Measurements from ENCODE around the gene ITSN1. TPM values are rescaled to one million over a fixed set of nuclear protein-coding genes. Genes with fewer than 3 reads are reported as not detected.

Gene ITSN1
- total and polyA plus RNA-seq, 2 donors from 2014 or later: 8.1 to 42.5 TPM

DNA sequence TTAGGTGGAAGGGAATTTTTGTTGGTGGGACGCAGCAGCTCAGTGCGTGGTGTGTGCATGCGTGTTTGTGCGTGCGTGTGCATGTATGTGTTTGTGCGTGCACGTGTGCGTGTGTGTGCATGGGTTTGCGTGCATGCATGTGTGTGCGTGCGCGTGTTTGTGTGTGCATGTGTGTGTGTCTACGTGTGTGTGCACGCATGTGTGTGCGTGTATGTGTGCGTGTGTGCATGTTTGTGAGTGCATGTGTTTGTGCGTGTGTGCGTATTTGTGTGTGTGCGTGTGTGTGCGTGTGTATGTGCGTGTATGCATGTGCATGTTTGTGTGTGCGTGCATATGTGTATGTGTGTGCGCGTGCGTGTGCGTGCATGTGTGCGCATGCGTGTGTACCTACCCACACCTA lies 253.1 kb downstream of the ITSN1 start:
- Histone ChIP-seq H3K4me3 (ENCODE audit: low read length in 3 of 3) (peak overlapping the region in 1 of 3 donors; percentile 19), H3K27me3 (ENCODE audit: control insufficient read depth, insufficient read depth, low read length) (no peaks in the 10 kb centered on the region), H3K36me3 (ENCODE audit: control insufficient read depth in 2 of 3, insufficient read depth in 3 of 3, low read length in 3 of 3) (peaks cover 0 to 3% (median 0%) of the 10 kb centered on the region in 3 donors), H3K9ac (ENCODE audit: low read length in 3 of 3) (peak overlapping the region in 1 of 3 donors; percentile 23), H3K27ac (ENCODE audit: low read depth in 2 of 2, low read length in 2 of 2) (no peak overlapping the region), H3K4me1 (ENCODE audit: control insufficient read depth in 2 of 3, insufficient read depth in 2 of 3, low read depth in 1 of 3, low read length in 3 of 3) (peaks cover 0 to 4% (median 2%) of the 10 kb centered on the region in 3 donors), H3K9me3 (ENCODE audit: control insufficient read depth in 2 of 3, insufficient read depth in 1 of 3, low read length in 3 of 3) (no peaks in the 10 kb centered on the region)
- DNase-seq: no peak
- FAIRE-seq: no peak
- intact Hi-C loops (cut with DNase I): no loop called here
- TF ChIP-seq, protein P1, sequence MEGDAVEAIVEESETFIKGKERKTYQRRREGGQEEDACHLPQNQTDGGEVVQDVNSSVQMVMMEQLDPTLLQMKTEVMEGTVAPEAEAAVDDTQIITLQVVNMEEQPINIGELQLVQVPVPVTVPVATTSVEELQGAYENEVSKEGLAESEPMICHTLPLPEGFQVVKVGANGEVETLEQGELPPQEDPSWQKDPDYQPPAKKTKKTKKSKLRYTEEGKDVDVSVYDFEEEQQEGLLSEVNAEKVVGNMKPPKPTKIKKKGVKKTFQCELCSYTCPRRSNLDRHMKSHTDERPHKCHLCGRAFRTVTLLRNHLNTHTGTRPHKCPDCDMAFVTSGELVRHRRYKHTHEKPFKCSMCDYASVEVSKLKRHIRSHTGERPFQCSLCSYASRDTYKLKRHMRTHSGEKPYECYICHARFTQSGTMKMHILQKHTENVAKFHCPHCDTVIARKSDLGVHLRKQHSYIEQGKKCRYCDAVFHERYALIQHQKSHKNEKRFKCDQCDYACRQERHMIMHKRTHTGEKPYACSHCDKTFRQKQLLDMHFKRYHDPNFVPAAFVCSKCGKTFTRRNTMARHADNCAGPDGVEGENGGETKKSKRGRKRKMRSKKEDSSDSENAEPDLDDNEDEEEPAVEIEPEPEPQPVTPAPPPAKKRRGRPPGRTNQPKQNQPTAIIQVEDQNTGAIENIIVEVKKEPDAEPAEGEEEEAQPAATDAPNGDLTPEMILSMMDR (IDR thresholded peaks at IDR 0.05; ENCODE audit: borderline replicate concordance, extremely low read depth, insufficient read depth): no peak

DNA sequence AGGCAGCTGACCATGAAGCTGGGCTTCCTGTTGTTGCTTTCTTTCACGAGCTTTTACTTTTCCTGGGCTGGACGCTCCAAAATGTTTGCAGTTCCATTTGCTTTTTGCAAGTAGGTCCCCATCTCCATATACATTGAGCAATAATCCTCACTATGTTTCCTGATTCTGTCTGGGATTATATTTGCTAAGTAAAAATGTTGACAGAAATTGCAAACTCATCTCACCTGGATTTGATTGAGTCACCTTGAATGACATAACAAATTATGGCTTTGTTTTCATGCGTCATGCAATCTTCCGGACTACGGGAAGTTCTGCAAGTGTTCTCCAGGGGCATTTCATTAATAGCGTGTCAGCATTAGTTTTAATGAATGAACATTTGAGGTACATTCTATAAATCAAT lies 254.4 kb downstream of the ITSN1 start:
- TF ChIP-seq, protein P1 (IDR thresholded peaks at IDR 0.05; ENCODE audit: borderline replicate concordance, extremely low read depth, insufficient read depth): no peak
- FAIRE-seq (no peak), DNase-seq (no peak)
- intact Hi-C loops (cut with DNase I): no loop called here
- Histone ChIP-seq H3K9ac (ENCODE audit: low read length in 3 of 3) (no peak overlapping the region), H3K27me3 (ENCODE audit: control insufficient read depth, insufficient read depth, low read length) (no peaks in the 10 kb centered on the region), H3K27ac (ENCODE audit: low read depth in 2 of 2, low read length in 2 of 2) (no peak overlapping the region), H3K4me1 (ENCODE audit: control insufficient read depth in 2 of 3, insufficient read depth in 2 of 3, low read depth in 1 of 3, low read length in 3 of 3) (peaks cover 0 to 4% (median 2%) of the 10 kb centered on the region in 3 donors), H3K36me3 (ENCODE audit: control insufficient read depth in 2 of 3, insufficient read depth in 3 of 3, low read length in 3 of 3) (peaks cover 0 to 8% (median 2%) of the 10 kb centered on the region in 3 donors), H3K4me3 (ENCODE audit: low read length in 3 of 3) (no peak overlapping the region), H3K9me3 (ENCODE audit: control insufficient read depth in 2 of 3, insufficient read depth in 1 of 3, low read length in 3 of 3) (no peaks in the 10 kb centered on the region)

DNA sequence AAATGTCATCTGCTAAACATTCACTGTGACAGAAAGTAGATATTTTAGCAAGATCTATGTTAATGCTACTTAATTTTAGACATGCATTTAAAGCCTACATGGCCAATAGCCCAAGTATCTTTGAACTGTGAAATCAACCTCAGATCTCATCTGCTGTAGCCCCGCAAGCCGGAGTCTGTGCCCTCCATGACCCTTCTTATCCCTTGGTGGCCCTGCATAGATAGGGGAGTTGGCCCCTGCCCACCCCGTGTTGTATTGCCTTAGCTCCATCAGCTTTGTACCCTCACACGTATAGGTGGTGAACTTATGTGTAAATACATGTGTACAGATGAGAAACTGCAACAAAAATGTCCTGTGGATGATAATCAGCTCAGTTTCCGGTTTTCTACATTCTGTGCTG lies 254.8 kb downstream of the ITSN1 start:
- DNase-seq (no peak), FAIRE-seq (no peak)
- Histone ChIP-seq H3K27me3 (ENCODE audit: control insufficient read depth, insufficient read depth, low read length) (no peaks in the 10 kb centered on the region), H3K36me3 (ENCODE audit: control insufficient read depth in 2 of 3, insufficient read depth in 3 of 3, low read length in 3 of 3) (peaks cover 0 to 9% (median 2%) of the 10 kb centered on the region in 3 donors), H3K4me1 (ENCODE audit: control insufficient read depth in 2 of 3, insufficient read depth in 2 of 3, low read depth in 1 of 3, low read length in 3 of 3) (peaks cover 0 to 4% (median 2%) of the 10 kb centered on the region in 3 donors), H3K9ac (ENCODE audit: low read length in 3 of 3) (no peak overlapping the region), H3K27ac (ENCODE audit: low read depth in 2 of 2, low read length in 2 of 2) (no peak overlapping the region), H3K9me3 (ENCODE audit: control insufficient read depth in 2 of 3, insufficient read depth in 1 of 3, low read length in 3 of 3) (no peaks in the 10 kb centered on the region), H3K4me3 (ENCODE audit: low read length in 3 of 3) (no peak overlapping the region)
- intact Hi-C loops (cut with DNase I): no loop called here
- TF ChIP-seq, protein P1 (IDR thresholded peaks at IDR 0.05; ENCODE audit: borderline replicate concordance, extremely low read depth, insufficient read depth): no peak

DNA sequence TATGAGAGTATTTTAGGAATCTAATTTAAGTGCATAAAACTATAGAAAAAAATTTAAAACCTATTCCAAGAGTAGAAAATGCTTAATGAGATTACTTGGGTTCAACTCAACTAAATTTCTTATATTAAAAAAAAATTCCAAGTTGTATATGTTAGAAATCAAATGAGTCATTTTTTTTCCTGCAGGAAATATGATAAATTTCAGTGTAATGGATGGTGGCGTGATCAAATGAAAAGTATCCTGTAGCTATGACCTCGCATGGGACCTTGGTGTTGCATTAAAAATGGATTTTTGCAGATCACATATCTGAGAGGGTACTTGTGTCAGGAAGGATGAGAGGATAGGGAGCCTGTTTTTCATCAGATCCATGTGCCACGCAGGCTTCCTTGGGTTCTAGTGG lies 255.4 kb downstream of the ITSN1 start:
- Histone ChIP-seq H3K4me3 (ENCODE audit: low read length in 3 of 3) (no peak overlapping the region), H3K4me1 (ENCODE audit: control insufficient read depth in 2 of 3, insufficient read depth in 2 of 3, low read depth in 1 of 3, low read length in 3 of 3) (peaks cover 0 to 4% (median 2%) of the 10 kb centered on the region in 3 donors), H3K27me3 (ENCODE audit: control insufficient read depth, insufficient read depth, low read length) (no peaks in the 10 kb centered on the region), H3K9ac (ENCODE audit: low read length in 3 of 3) (no peak overlapping the region), H3K27ac (ENCODE audit: low read depth in 2 of 2, low read length in 2 of 2) (no peak overlapping the region), H3K36me3 (ENCODE audit: control insufficient read depth in 2 of 3, insufficient read depth in 3 of 3, low read length in 3 of 3) (peaks cover 0 to 9% (median 2%) of the 10 kb centered on the region in 3 donors), H3K9me3 (ENCODE audit: control insufficient read depth in 2 of 3, insufficient read depth in 1 of 3, low read length in 3 of 3) (no peaks in the 10 kb centered on the region)
- FAIRE-seq (peak; percentile 58), DNase-seq (no peak)
- intact Hi-C loops (cut with DNase I): no loop called here
- TF ChIP-seq, protein P1 (IDR thresholded peaks at IDR 0.05; ENCODE audit: borderline replicate concordance, extremely low read depth, insufficient read depth): no peak
